Activated CD4-positive, alpha-beta T cell treated with anti-CD3 and anti-CD28 coated beads, Interleukin-2, amount 50 U/mL, for 4 hours (primary cell): ENCODE results near the gene KRI1.

Source experiments
- DNase-seq, 2 experiments: peaks; one replicate each; pipeline ENCODE4 v3.0.0-alpha.2; 2020

Gene KRI1

DNA sequence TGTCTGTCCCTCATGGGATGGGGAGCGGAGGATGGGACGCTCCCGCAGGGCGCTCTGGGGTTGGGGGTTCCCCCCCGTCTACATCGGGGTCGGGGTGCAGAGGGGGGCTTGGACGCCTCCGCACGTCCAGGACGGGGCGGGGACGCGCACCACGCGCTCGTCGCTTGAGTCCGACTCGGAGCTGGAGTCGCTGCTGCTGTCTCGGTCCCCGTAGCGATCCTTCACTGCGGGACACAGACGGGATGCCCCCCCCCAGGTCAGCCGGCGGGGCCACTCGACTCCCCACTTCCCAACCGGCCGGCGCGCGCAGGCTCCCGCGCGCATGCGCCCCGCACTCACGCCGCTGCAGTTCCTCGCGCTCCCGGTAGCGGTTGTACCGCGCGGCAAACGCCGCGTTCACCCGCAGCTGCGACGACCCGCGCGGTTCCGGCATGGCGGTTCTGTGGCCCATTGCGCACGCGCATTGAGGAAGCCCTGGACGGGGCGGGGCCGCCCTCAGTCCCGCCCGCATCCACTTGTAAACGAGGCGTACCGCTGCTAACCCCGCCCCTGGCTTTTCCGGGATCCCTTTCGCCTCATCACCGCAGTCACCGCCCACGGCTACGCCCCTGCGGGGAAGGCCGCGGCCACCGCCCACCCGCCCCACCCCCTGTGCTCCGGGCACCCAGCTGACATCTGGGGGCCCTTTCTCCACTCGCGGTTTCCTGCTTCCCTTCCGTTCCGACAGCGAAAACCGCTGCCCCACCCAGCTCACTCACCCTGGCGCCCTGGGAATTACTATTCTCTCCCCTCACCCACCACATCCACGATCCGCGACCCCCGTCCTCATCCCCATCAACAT is at the start of gene KRI1:
Gene KRI1, minus strand, starts transcription at position 444 of the 841 bp plus-strand sequence. Its CDS starts 11 bp downstream, at position 433.
- peak; percentile 96 to 97 for DNase-seq

DNA sequence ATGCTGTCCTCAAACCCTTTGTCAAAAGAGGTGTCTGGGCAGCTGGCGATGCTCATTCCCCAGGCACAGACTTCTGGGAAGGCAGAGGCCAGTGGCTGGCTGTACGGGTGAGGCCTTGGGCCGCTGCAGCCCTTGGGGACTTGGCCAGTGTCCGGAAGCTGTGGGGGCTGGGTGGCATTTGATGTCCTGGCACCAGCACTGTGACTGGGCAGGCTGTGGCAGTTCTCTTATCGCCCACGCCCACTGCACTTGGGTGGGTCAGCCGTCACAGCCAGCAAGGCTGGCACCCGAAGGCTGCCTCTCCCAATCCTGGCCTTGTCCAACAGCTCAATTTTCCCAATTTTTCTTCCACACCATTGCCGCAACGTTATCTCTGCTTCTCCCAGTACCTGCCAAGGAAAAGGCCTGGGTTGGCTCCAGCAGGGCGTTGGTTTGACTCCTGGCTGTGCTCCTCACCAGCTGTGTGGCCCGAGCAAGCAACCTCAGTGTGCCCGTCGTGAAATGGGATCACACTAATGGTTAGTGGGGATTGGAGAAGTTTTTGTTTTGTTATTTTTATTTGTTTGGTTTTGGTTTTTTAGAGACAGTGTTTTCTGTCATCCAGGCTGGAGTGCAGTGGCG is 46.8 kb upstream of the KRI1 start:
- no peak for DNase-seq

DNA sequence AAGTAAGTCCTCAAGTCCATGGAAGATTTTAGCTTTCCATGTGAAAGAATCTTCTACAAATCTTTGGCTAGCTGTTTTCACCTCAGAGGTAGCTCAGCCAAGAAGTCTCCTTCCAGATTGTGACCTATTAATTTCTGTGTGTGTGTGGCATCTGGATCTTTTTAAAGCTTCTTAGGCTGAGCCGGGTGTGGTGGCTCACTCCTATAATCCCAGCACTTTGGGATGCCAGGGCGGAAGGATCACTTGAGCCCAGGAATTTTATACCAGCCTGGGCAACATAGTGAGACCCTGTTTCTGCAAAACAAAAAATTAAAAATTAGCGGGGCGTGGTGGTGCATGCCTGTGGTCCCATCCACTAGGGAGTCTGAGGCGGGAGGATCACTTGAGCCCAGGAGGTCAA is 46.1 kb upstream of the KRI1 start:
- no peak for DNase-seq

DNA sequence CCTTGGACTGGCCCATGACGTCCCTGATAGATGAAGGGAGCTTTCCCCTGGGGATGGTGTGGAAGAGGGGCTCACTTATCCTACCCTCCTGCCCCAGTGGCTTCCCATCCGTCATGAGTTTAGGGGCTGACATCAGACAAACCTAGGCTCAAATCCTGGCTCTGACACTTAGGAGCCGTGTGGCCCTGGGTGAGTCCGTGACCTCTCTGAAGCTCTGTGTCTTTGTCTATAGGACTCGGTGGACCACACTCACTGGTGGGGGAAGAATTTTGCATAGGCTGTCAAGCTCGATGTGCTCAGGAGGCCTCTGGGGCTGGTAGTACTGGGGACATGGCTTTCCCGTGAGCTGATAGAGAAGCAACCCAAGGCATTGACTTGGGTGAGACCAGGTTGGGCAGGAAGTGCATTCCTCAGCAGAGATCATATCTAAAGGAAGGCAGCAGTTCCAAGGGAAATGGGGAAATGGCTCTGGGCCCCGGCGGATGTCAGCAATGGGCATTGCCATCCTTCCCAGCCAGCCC is 38.7 kb upstream of the KRI1 start:
- DNase-seq, result no peak

DNA sequence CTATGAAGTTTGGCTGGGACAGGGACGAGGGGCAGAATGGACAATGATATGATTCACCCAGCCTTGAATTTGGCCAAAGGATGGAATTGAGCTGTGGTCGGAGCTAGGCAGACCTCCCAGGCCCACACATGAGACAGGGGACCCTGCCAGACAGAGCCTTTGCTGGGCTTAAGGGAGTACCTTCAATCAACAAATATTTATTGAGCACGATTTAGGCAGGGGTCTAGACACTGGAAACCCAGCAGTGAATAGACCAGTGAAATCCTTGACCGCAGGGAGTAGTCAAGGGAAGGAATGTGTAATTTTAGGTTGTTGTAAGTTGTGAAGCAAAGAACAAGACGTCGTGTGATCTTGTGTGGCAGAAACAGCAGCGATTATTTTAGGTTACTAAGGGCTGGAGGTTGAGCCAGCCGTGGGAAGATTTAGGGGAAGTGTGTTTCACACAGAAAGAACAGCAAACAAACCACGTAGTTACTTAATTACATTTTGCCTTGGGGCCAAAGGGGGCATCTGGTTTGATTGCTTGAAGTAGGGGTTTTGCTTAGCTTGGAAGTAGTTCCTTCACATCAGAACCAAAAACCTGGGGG is 38.2 kb upstream of the KRI1 start:
- peak; percentile 20 for DNase-seq

DNA sequence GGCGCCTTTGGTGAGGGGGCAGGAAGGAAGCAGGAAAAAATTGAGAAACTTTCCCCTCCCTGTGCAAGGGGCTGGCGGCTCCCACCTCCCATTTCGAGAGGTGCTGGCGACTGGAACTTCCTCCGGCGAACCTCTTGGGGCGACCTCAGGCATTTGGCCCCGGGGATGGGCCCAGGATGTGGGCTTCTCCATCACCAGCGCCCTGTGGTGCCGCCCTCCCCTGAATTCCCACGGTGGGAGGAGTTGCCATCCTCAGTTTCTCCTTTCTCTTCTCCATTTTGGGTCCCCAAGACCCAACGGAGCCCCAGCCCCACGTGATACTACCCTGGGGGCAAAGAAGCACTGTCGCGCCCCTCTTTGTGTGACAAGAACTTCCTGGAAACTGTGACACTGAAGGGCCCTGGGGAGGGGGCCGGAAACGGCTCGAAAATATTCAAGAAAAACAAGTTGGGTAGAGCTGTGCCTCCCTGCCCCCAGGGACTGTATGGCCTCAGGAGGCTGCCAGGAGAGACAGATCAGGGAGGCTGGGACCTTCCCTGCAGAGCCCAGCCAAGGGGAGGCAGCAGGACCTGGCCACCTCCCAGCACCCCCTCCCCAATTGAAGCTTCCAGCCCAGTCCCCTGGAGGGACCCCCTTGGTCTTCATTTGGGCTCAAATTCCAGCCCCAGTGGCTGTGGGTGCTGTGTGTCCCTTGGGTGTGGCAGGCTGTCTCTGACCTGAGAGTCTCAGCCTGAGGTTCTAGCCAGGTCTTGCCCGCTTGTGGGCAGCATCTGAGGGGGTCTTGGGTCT is 37.5 kb upstream of the KRI1 start:
- peak; percentile 69 to 72 for DNase-seq

DNA sequence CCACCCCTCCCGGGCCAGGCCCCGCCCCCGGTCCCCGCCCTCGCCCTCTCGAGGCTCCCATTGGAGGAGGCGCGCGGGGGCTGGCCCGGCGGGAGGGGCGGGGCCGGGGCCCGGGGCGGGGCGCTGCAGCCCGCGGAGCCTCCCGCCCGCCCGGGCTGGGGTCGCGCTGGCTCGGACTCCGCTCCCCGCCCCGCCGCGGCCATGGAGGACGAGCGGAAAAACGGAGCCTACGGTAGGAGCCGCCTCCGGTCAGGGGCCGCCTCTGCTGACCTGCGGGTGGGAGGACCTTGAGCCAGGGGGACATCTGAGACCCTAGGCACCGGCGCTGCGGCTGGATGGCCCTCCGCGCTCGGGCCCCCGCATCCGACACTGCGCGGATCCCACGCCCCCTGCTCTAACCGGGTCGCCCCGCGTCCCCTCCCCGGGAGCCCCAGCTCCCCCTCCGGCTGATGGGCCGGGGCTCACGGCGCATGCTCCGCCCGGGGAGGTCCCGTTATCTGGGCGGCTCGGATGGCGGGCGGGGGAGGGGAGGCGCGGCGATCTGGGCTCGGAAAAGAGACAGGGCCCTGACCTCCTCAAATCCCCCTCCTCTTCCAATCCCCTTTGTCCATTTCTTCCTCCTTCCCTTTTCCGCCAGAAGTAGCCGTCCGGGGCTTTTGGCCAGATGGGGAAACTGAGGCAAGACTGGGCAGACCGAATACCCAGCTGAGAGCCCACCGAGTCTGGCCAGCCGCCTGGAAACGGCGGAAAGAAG is 36.7 kb upstream of the KRI1 start:
- DNase-seq, result peak; percentile 86 to 87

DNA sequence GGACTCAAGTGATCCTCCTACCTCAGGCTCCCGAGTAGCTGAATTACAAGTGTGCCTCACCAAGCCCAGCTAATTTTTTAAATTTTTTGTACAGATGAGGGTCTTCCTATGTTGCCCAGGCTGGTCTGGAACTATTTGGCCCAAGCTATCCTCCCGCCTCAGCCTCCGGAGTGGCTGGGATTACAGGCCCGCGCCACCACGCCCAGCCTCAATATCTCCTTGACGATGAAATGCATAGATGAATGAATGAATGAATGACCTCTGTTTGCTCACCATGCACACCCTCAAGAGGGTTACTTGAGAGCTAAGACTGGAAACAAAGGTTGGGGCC is 36.2 kb upstream of the KRI1 start:
- DNase-seq, result no peak

DNA sequence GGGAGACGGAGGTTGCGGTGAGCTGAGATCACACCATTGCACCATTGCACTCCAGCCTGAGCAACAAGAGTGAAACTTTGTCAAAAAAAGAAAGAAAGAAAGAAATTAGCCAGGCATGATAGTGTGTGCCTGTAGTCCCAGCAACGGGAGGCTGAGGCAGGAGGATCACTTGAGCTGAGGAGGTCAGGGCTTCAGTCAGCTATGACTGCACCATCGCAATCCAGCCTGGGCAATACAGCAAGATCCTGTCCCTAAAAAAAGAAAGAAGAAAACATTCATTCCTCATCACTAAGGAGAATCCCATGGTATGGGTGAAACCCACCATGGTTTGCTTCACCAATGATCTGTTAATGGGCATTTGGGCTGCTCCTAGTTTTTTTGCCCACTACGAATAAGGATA is 34.3 kb upstream of the KRI1 start:
- no peak for DNase-seq

DNA sequence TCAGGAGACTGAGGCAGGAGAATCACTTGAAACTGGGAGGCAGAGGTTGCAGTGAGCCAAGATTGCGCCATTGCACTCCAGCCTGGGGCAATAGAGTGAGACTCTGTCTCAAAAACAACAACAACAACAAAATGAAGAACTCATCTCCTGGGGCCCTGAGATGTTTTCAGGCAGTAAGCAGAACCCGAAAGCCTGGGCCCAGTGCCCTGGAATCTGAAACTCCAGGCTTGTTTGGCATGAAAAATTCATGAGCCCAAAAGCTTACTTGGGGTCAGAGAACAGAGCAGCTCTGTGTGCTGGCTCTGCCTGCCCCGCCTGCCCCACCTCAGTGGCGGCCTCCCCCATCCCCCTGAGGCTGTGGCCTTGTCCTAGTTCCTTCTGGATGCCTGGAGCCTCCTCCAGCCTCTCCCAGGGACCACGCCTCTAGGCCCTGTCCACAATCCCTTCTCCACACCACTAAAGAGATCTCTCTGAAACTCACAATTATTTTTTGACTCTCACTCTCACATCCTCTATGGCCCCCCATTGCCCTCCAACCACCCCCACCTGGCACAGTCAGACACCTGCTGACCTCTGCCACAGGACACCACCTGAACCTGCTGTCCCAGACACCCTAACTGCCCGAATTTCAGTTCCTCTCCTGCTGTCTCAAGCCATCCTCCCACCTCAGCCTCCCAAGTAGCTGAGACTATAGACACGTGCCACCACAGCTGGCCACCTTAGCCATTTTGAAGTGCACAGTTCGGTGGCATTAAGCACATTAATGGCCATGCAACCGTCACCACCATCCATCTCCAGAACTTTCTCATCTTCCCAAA is 28.2 kb upstream of the KRI1 start:
- no peak for DNase-seq

DNA sequence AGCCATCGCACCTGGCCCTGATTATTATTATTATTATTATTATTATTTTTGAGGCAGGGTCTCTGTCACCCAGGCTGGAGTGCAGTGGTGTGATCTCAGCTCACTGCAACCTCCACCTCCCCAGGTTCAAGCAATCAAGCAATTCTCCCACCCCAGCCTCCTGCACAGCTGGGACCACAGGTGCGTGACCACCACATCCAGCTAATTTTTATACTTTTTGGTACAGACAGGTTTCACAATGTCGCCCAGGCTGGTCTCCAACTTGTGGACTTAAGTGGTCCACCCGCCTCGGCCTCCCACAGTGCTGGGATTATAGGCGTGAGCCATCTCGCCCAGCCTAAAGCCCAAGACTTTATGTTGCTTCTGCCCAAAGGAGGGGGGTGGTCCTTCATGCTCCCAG is 27.3 kb upstream of the KRI1 start:
- DNase-seq, result no peak

DNA sequence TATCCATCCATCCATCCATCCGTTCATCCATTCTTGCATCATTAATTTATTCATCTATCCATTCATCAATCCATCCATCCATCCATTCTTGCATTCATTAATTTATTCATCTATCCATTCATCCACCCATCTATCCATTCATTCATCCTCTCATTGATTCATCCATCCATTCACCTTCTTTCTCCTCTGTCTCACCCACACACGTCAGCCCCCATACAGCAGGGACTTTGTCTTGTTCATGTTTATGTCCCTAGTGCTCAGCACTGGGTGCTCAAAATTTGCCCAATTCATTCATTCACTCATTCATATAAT is 22.0 kb upstream of the KRI1 start:
- DNase-seq, result no peak

DNA sequence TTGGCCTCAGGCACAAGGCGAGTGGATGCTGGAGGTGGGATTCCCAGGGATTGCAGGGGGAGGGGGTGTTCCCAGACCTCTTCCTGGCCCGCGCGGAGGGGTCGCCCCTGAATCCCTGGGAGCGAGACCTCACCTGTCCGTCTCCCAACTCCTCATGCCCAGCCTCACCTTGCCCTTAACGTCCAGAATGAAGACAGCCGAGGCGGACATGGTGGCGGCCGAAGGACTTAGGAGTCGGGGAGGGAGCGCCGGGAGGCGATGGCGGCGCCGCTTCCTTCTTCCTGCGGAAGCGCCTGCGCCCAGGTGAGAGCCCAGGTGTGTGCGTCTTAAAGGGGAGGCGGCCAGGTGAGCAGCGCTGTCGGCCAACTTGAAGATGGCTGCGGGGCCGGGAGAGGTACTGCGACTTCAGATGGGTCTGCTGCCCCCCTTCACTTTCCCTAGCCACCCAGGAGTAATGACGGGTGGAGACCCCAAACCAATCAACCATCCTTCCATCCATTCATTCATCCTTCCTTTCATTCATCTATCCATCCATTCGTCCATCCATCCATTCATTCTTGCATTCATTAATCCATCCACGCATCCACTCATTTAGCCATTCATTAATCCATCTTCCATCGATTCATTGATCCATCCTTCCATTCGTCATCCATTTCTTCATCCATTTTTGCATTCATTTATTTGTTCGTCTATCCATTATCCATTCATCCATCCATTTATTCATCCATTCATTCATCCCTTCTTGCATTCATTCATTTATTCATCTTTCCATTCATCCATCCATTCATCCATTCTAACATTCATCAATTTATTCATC is 21.4 kb upstream of the KRI1 start, which contains the start of gene AP1M2:
Gene AP1M2, minus strand, starts transcription at position 291 of the 817 bp plus-strand sequence. Its CDS starts 81 bp downstream, at position 210.
- DNase-seq, result no peak

DNA sequence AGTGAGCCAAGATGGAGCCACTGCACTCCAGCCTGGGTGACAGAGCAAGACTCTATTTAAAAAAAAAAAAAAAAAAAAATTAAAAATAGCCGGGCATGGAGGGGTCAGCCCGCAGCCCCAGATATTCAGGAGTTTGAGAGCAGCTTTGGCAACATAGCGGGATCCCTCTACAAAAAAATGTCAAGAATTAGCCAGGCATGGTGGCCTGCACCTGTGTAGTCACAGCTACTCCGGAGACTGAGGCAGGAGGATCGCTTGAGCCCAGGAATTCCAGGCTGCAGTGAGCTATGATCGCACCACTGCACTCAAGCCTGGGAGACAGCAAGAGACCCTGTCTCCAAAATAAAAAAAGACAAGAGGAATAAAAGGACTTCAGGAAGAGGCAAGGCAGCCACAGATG is 20.6 kb upstream of the KRI1 start:
- DNase-seq, result no peak

DNA sequence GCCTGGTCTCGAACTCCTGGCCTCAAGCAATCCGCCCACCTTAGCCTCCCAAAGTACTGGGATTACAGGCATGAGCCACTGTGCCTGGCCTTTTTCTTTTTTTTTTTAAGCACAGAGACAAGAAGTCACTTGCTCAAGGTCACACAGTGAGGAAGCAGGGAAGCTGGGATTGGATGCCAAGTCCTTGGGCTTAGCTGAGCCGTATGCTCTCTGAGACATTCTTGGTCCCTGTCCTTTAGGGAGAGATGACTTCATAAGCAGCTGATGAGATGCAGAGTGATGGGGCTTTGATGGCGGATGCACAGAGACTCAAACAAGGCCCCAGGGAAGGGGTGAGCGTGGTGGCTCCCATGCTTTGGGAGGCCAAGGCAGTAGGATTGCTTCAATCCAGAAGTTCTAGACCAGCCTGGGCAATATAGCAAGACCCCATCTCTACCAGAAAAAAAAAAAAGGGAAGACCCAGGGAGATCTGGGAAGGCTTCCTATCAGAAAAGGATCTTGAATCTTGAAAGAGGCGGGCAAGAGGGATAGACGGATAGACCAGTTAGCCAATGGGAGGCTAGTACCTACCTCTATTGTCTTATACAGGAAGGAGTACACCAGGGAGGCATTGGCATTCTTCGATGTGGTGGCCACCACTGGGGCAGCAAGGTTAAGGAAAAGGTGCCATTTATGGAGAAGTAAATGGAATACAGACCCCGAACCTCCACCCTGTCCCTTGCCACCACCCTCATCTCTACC is 17.4 kb upstream of the KRI1 start:
- DNase-seq, result no peak

DNA sequence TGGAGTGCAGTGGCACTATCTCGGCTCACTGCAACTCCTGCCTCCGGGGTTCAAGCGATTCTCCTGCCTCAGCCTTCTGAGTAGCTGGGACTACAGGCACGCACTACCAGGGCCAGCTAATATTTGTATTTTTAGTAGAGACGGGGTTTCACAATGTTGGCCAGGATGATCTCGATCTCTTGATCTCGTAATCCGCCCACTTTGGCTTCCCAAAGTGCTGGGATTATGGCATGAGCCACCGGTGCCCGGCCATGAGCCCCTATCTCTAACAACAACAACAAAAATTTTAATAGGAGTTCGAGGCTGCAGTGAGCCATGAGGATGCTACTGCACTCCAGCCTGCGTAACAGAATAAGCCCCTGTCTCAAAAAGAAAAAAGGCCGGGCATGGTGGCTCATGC is 16.3 kb upstream of the KRI1 start:
- DNase-seq, result no peak

DNA sequence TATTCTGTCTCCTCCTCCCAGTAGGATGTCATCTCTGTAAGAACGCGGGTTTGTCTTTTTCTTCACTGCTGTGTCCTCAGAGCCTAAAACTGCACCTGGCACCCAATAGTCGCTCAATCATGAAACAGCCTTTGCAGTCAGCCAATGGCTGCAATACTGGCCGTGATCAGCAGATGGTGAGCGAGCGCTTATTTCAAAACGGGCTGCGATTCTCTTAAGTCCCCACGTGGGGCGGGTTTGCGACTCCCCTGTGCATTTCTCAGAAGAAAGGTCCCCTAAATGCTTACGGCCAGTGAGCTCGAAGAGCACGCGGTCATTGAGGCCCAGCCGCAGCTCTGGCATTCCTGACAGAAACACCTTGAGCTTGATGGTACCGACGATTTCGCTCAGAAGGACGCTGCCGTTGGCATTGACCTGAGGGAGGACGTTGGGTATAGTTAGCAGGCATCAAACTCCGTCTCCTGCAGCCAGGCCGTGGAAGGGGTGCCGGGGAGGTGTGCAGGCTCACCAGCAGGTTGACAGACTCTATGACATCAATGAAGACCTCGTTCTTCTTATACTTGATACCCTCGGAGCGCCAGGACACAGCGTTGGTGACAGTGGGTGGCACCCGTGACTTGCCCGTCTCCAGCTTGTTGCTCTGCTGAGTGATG is 15.3 kb upstream of the KRI1 start:
- peak; percentile 89 to 93 for DNase-seq

DNA sequence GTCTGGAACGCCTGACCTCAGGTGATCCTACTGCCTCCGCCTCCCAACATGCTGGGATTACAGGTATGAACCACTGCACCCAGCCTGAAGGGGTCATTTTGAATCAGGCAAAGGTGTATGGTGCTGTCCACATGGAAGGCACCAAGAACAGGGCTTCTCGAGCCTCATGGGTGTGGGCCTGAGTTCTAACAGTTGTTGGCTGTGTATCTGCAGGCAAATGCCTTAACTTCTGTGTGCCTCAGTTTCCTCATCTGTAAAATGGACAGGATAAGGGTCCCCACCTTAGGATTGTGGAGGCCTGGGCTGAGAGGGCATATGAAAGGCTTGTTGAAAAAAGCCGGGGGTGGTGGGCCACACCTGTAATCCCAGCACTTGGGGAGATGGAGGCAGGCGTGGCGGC is 12.1 kb upstream of the KRI1 start:
- DNase-seq, result no peak

DNA sequence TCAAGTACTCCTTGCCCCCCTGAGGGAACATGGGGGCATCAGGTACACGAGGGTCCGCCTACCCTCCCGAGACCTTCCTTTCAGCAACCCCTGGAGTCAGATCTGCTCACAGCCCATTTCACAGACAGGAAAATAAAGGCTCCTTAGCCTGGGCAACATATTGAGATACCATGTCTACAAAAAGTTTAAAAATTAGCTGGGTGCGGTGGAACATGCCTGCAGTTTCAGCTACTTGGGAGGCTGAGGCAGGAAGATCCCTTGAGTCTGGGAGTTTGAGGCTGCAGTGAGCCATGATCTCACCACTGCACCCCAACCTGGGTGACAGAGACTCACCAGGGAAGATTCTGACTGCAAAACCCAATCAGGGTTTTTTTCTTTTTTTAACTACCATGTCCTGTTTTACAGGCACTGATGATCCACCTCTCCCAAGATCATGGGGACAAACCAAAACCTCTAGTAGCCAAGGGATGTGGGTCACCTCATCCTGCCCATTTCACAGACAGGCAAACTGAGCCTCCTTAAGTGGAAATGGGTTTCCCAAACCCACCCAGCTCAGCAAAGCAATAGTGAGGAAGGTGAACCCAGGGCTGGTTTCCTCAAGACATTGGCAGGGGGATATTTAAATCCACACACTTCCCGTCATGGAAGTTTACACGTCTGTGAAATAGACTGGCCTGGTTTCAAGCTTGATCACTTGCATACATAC is 9.4 kb upstream of the KRI1 start:
- DNase-seq, result no peak
